IgD-negative memory B cell (primary cell): ENCODE measurements around the gene DCTD. TPM values are rescaled to one million over a fixed set of nuclear protein-coding genes. Genes with fewer than 3 reads are reported as not detected.
A peak's percentile ranks its signal among the peaks of the same experiment; 100 is the strongest.

Experiments used
- H3K27ac Mint-ChIP-seq, 3 donors: one replicate each; pipeline ENCODE4 v1.8.0; 2020 to 2022; ENCODE audit warnings: mild to moderate bottlenecking in 3 of 3, mixed read lengths in 3 of 3, moderate library complexity in 1 of 3
- H3K27me3 Mint-ChIP-seq: one replicate; pipeline ENCODE4 v1.8.0; 2021; ENCODE audit warnings: mixed read lengths
- H3K36me3 Mint-ChIP-seq: one replicate; pipeline ENCODE4 v1.8.0; 2020; ENCODE audit warnings: mild to moderate bottlenecking, mixed read lengths
- H3K4me1 Mint-ChIP-seq, 3 donors: one replicate each; pipeline ENCODE4 v1.8.0; 2020 to 2022; ENCODE audit warnings: mixed read lengths in 3 of 3, mild to moderate bottlenecking in 1 of 3
- H3K4me3 Mint-ChIP-seq, 4 donors: one replicate each; pipeline ENCODE4 v1.8.0; 2020 to 2022; ENCODE audit warnings: mild to moderate bottlenecking in 4 of 4, mixed read lengths in 4 of 4, moderate library complexity in 3 of 4
- H3K9me3 Mint-ChIP-seq, 3 donors: one replicate each; pipeline ENCODE4 v1.8.0; 2020 to 2021; ENCODE audit warnings: mixed read lengths in 3 of 3, mild to moderate bottlenecking in 1 of 3
- polyA plus RNA-seq: library from polyadenylated mRNA; unstranded; fragments of 300-500 nt; fragmentation: Illumina TruSeq; gene quantifications from one replicate; pipeline ENCODE4 v1.2.3, GENCODE V29; 2021

The DCTD gene
- 101 TPM for polyA plus RNA-seq

GRCh38 chr4:182917182-182918043, at the start of gene DCTD:
Gene DCTD, minus strand, starts transcription at chr4:182917386. Its CDS starts 1,818 bp downstream, at chr4:182915568.
- Mint-ChIP-seq H3K27ac (peak within 1 kb of the TSS; percentile 76 to 100 (median 83)), H3K27me3 (no peaks in the 10 kb centered on the region), H3K9me3 (no peaks in the 10 kb centered on the region), H3K4me1 (peaks cover 17 to 31% (median 23%) of the 10 kb centered on the region in 3 donors), H3K4me3 (peak within 1 kb of the TSS; percentile 79 to 99 (median 96)), H3K36me3 (peaks cover 5% of the 10 kb centered on the region)

- H3K27me3 Mint-ChIP-seq, result peaks cover 8% of the 10 kb centered on the region
- H3K4me3 Mint-ChIP-seq, result no peak overlapping the region
- H3K36me3 Mint-ChIP-seq, result peaks cover 3% of the 10 kb centered on the region
- no peaks in the 10 kb centered on the region for H3K4me1 Mint-ChIP-seq
- H3K27ac Mint-ChIP-seq, result no peak overlapping the region
- H3K9me3 Mint-ChIP-seq, result peaks cover 2 to 4% (median 3%) of the 10 kb centered on the region in 3 donors
Measured at GRCh38 chr4:182960746-182961145, 43.6 kb upstream of the DCTD start.

GRCh38 chr4:182960228-182960627, 43.0 kb upstream of the DCTD start:
- H3K4me1 Mint-ChIP-seq, result no peaks in the 10 kb centered on the region
- no peak overlapping the region for H3K4me3 Mint-ChIP-seq
- peaks cover 3% of the 10 kb centered on the region for H3K36me3 Mint-ChIP-seq
- peaks cover 2 to 5% (median 4%) of the 10 kb centered on the region in 3 donors for H3K9me3 Mint-ChIP-seq
- H3K27ac Mint-ChIP-seq, result no peak overlapping the region
- peaks cover 8% of the 10 kb centered on the region for H3K27me3 Mint-ChIP-seq

GRCh38 chr4:182955411-182955810, 38.2 kb upstream of the DCTD start:
- H3K27me3 Mint-ChIP-seq, result no peaks in the 10 kb centered on the region
- no peak overlapping the region for H3K4me3 Mint-ChIP-seq
- no peaks in the 10 kb centered on the region for H3K4me1 Mint-ChIP-seq
- H3K36me3 Mint-ChIP-seq, result peaks cover 3% of the 10 kb centered on the region
- peaks cover 1 to 4% (median 3%) of the 10 kb centered on the region in 3 donors for H3K9me3 Mint-ChIP-seq
- H3K27ac Mint-ChIP-seq, result no peak overlapping the region

GRCh38 chr4:182944484-182945213, 27.5 kb upstream of the DCTD start:
- Mint-ChIP-seq H3K27me3 (peaks cover 5% of the 10 kb centered on the region), H3K4me3 (no peak overlapping the region), H3K9me3 (peaks cover 0 to 2% (median 0%) of the 10 kb centered on the region in 3 donors), H3K27ac (no peak overlapping the region), H3K36me3 (no peaks in the 10 kb centered on the region), H3K4me1 (no peaks in the 10 kb centered on the region)

- Mint-ChIP-seq H3K4me1 (peaks cover 0 to 3% (median 0%) of the 10 kb centered on the region in 3 donors), H3K27ac (no peak overlapping the region), H3K36me3 (no peaks in the 10 kb centered on the region), H3K9me3 (no peaks in the 10 kb centered on the region), H3K27me3 (peaks cover 2% of the 10 kb centered on the region), H3K4me3 (no peak overlapping the region)
Measured at GRCh38 chr4:182939680-182940079, 22.5 kb upstream of the DCTD start.

GRCh38 chr4:182938205-182938645, 21.0 kb upstream of the DCTD start:
- Mint-ChIP-seq H3K4me1 (peaks cover 0 to 3% (median 0%) of the 10 kb centered on the region in 3 donors), H3K27me3 (peaks cover 2% of the 10 kb centered on the region), H3K9me3 (no peaks in the 10 kb centered on the region), H3K27ac (no peak overlapping the region), H3K4me3 (no peak overlapping the region), H3K36me3 (no peaks in the 10 kb centered on the region)

- Mint-ChIP-seq H3K9me3 (no peaks in the 10 kb centered on the region), H3K4me1 (peaks cover 0 to 3% (median 0%) of the 10 kb centered on the region in 3 donors), H3K27me3 (peaks cover 2% of the 10 kb centered on the region), H3K36me3 (no peaks in the 10 kb centered on the region), H3K27ac (no peak overlapping the region), H3K4me3 (no peak overlapping the region)
Measured at GRCh38 chr4:182937268-182938204, 20.4 kb upstream of the DCTD start.

- H3K4me3 Mint-ChIP-seq, result no peak overlapping the region
- H3K4me1 Mint-ChIP-seq, result no peaks in the 10 kb centered on the region
- no peaks in the 10 kb centered on the region for H3K36me3 Mint-ChIP-seq
- H3K27me3 Mint-ChIP-seq, result peaks cover 4% of the 10 kb centered on the region
- no peaks in the 10 kb centered on the region for H3K9me3 Mint-ChIP-seq
- no peak overlapping the region for H3K27ac Mint-ChIP-seq
Measured at GRCh38 chr4:182932651-182933050, 15.5 kb upstream of the DCTD start.

GRCh38 chr4:182931691-182932345, 14.6 kb upstream of the DCTD start:
- no peaks in the 10 kb centered on the region for H3K36me3 Mint-ChIP-seq
- H3K27ac Mint-ChIP-seq, result no peak overlapping the region
- no peak overlapping the region for H3K4me3 Mint-ChIP-seq
- peaks cover 6% of the 10 kb centered on the region for H3K27me3 Mint-ChIP-seq
- no peaks in the 10 kb centered on the region for H3K4me1 Mint-ChIP-seq
- H3K9me3 Mint-ChIP-seq, result no peaks in the 10 kb centered on the region

GRCh38 chr4:182930889-182931288, 13.7 kb upstream of the DCTD start:
- H3K36me3 Mint-ChIP-seq, result no peaks in the 10 kb centered on the region
- H3K27ac Mint-ChIP-seq, result peak overlapping the region in 1 of 3 donors; percentile 20
- peaks cover 6% of the 10 kb centered on the region for H3K27me3 Mint-ChIP-seq
- no peaks in the 10 kb centered on the region for H3K4me1 Mint-ChIP-seq
- no peak overlapping the region for H3K4me3 Mint-ChIP-seq
- no peaks in the 10 kb centered on the region for H3K9me3 Mint-ChIP-seq

- Mint-ChIP-seq H3K36me3 (no peaks in the 10 kb centered on the region), H3K4me3 (no peak overlapping the region), H3K27ac (peak overlapping the region in 1 of 3 donors; percentile 8), H3K27me3 (peaks cover 6% of the 10 kb centered on the region), H3K4me1 (peaks cover 0 to 5% (median 0%) of the 10 kb centered on the region in 3 donors), H3K9me3 (no peaks in the 10 kb centered on the region)
Measured at GRCh38 chr4:182929296-182929695, 12.1 kb upstream of the DCTD start.

GRCh38 chr4:182928061-182928460, 10.9 kb upstream of the DCTD start:
- Mint-ChIP-seq H3K27ac (no peak overlapping the region), H3K36me3 (no peaks in the 10 kb centered on the region), H3K4me1 (peaks cover 0 to 5% (median 0%) of the 10 kb centered on the region in 3 donors), H3K9me3 (no peaks in the 10 kb centered on the region), H3K27me3 (peaks cover 6% of the 10 kb centered on the region), H3K4me3 (no peak overlapping the region)

GRCh38 chr4:182927505-182927904, 10.3 kb upstream of the DCTD start:
- H3K27ac Mint-ChIP-seq, result no peak overlapping the region
- H3K36me3 Mint-ChIP-seq, result no peaks in the 10 kb centered on the region
- no peaks in the 10 kb centered on the region for H3K9me3 Mint-ChIP-seq
- peaks cover 6% of the 10 kb centered on the region for H3K27me3 Mint-ChIP-seq
- H3K4me1 Mint-ChIP-seq, result peaks cover 0 to 5% (median 0%) of the 10 kb centered on the region in 3 donors
- H3K4me3 Mint-ChIP-seq, result no peak overlapping the region
